Astrocyte (in vitro differentiated cells and primary cell): ENCODE measurements around the gene PNMA5. TPM values are rescaled to one million over a fixed set of nuclear protein-coding genes. Genes with fewer than 3 reads are reported as not detected.
"Not testable (repeated sequence)": the region's sequence is repeated elsewhere in the genome, so short reads cannot be mapped to it uniquely, and the experiment has no call there.

Experiments used
- DNase-seq: peaks from one replicate; pipeline ENCODE4 v3.0.0-alpha.2; 2010; ENCODE audit warnings: low read depth
- FAIRE-seq: peaks from 2 replicates; lab custom pipeline; 2011; peaks lifted over from hg19 to GRCh38; lab: Jason Lieb, UNC
- H2AFZ ChIP-seq: 2 replicates; pipeline ENCODE4 v1.6.0; 2012; ENCODE audit warnings: low read depth, low read length, inconsistent platforms
- H3K27ac ChIP-seq: 2 replicates; pipeline ENCODE4 v1.5.1; 2011; ENCODE audit warnings: low read depth, low read length, inconsistent platforms
- H3K27me3 ChIP-seq: 2 replicates; pipeline ENCODE4 v1.6.0; 2011; ENCODE audit warnings: low read length, inconsistent platforms; ENCODE audit not compliant: insufficient read depth
- H3K36me3 ChIP-seq: 2 replicates; pipeline ENCODE4 v1.5.1; 2011; ENCODE audit warnings: low read length, inconsistent platforms; ENCODE audit not compliant: insufficient read depth
- H3K4me1 ChIP-seq: 2 replicates; pipeline ENCODE4 v1.5.1; 2011; ENCODE audit warnings: low read length, inconsistent platforms; ENCODE audit not compliant: insufficient read depth
- H3K4me2 ChIP-seq: 2 replicates; pipeline ENCODE4 v1.6.0; 2012; ENCODE audit warnings: low read length, inconsistent platforms
- H3K4me3 ChIP-seq: 2 replicates; pipeline ENCODE4 v1.5.1; 2011; ENCODE audit warnings: low read depth, mild to moderate bottlenecking, low read length, inconsistent platforms; ENCODE audit not compliant: insufficient read depth
- H3K79me2 ChIP-seq: 2 replicates; pipeline ENCODE4 v1.6.0; 2012; ENCODE audit warnings: mild to moderate bottlenecking, low read length, inconsistent platforms; ENCODE audit not compliant: insufficient read depth
- H3K9ac ChIP-seq: 2 replicates; pipeline ENCODE4 v1.6.0; 2012; ENCODE audit warnings: mild to moderate bottlenecking, low read length, inconsistent platforms
- H3K9me3 ChIP-seq: 2 replicates; pipeline ENCODE4 v1.5.1; 2012; ENCODE audit warnings: low read depth, mild to moderate bottlenecking, low read length, inconsistent platforms; ENCODE audit not compliant: insufficient read depth
- H4K20me1 ChIP-seq: 2 replicates; pipeline ENCODE4 v1.6.0; 2012; ENCODE audit warnings: low read length, inconsistent platforms; ENCODE audit not compliant: insufficient read depth
- H3K27ac Mint-ChIP-seq: one replicate; pipeline ENCODE4 v1.8.0; 2021; ENCODE audit warnings: mild to moderate bottlenecking, mixed read lengths; ENCODE audit not compliant: unreplicated experiment
- H3K27me3 Mint-ChIP-seq: one replicate; pipeline ENCODE4 v1.8.0; 2021; ENCODE audit warnings: low read depth, mixed read lengths; ENCODE audit not compliant: unreplicated experiment
- H3K36me3 Mint-ChIP-seq: one replicate; pipeline ENCODE4 v1.8.0; 2021; ENCODE audit warnings: low read depth, mixed read lengths; ENCODE audit not compliant: unreplicated experiment
- H3K4me1 Mint-ChIP-seq: one replicate; pipeline ENCODE4 v1.8.0; 2021; ENCODE audit warnings: low read depth, mixed read lengths; ENCODE audit not compliant: unreplicated experiment
- H3K4me3 Mint-ChIP-seq: one replicate; pipeline ENCODE4 v1.8.0; 2021; ENCODE audit warnings: mild to moderate bottlenecking, moderate library complexity, mixed read lengths; ENCODE audit not compliant: unreplicated experiment
- H3K9me3 Mint-ChIP-seq: one replicate; pipeline ENCODE4 v1.8.0; 2021; ENCODE audit warnings: mild to moderate bottlenecking, mixed read lengths; ENCODE audit not compliant: unreplicated experiment
- EZH2 ChIP-seq: IDR thresholded peaks from 2 replicates; pipeline ENCODE4 v1.6.1; 2012; ENCODE audit warnings: mild to moderate bottlenecking, low read length, inconsistent platforms; ENCODE audit not compliant: insufficient read depth
- total RNA-seq: library from RNA; stranded (reverse); gene quantifications from 2 replicates; pipeline ENCODE4 v1.2.1, GENCODE V29; 2021
- TF ChIP-seq, protein P1 (sequence below): IDR thresholded peaks from 2 replicates; pipeline ENCODE4 v1.5.1; 2011; ENCODE audit warnings: low read depth, mild to moderate bottlenecking, inconsistent platforms, low read length, moderate library complexity; ENCODE audit not compliant: insufficient read depth

PNMA5 gene
- total RNA-seq, 1 donor from 2014 or later, result not detected

DNA sequence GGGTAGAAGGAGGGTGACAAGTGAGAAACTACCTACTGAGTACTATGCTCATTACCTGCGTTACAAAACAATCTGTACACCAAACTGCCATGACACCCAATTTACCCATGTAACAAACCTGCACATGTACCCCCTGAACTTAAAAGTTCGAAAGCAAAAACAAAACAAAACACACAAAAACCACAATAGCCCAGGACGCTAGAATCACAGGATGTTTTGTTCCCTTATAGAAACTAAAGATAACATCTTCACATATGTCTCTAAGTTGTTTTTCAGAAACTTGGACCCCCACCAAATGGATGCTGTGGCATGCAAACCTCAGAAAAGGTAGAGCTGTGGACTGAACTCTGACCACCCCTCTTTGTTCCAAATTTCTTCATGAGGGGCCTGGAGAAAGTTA lies 25.2 kb upstream of the PNMA5 start:
- Mint-ChIP-seq H3K27me3 (peaks cover 33% of the 10 kb centered on the region), H3K4me3 (no peak overlapping the region), H3K9me3 (no peaks in the 10 kb centered on the region), H3K36me3 (no peaks in the 10 kb centered on the region), H3K27ac (no peak overlapping the region), H3K4me1 (no peaks in the 10 kb centered on the region)
- no peak for FAIRE-seq
- no peak overlapping the region for H3K4me3 ChIP-seq
- no peak for DNase-seq
- no peak overlapping the region for H3K27ac ChIP-seq
- no peaks in the 10 kb centered on the region for H4K20me1 ChIP-seq
- no peaks in the 10 kb centered on the region for H3K9me3 ChIP-seq
- H3K9ac ChIP-seq, result no peak overlapping the region
- H2AFZ ChIP-seq, result no peak overlapping the region
- H3K4me1 ChIP-seq, result no peaks in the 10 kb centered on the region
- no peaks in the 10 kb centered on the region for H3K27me3 ChIP-seq
- no peaks in the 10 kb centered on the region for H3K36me3 ChIP-seq
- TF ChIP-seq EZH2, result no peak
- TF ChIP-seq, protein P1, sequence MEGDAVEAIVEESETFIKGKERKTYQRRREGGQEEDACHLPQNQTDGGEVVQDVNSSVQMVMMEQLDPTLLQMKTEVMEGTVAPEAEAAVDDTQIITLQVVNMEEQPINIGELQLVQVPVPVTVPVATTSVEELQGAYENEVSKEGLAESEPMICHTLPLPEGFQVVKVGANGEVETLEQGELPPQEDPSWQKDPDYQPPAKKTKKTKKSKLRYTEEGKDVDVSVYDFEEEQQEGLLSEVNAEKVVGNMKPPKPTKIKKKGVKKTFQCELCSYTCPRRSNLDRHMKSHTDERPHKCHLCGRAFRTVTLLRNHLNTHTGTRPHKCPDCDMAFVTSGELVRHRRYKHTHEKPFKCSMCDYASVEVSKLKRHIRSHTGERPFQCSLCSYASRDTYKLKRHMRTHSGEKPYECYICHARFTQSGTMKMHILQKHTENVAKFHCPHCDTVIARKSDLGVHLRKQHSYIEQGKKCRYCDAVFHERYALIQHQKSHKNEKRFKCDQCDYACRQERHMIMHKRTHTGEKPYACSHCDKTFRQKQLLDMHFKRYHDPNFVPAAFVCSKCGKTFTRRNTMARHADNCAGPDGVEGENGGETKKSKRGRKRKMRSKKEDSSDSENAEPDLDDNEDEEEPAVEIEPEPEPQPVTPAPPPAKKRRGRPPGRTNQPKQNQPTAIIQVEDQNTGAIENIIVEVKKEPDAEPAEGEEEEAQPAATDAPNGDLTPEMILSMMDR, result no peak
- no peaks in the 10 kb centered on the region for H3K79me2 ChIP-seq
- no peak overlapping the region for H3K4me2 ChIP-seq

- not testable (repeated sequence) for H3K4me3 Mint-ChIP-seq, H4K20me1 ChIP-seq, H3K4me1 ChIP-seq, H3K4me1 Mint-ChIP-seq, H3K79me2 ChIP-seq, H3K4me3 ChIP-seq, H3K27me3 ChIP-seq, H3K27ac Mint-ChIP-seq, H3K9me3 ChIP-seq, H3K9ac ChIP-seq, H3K27ac ChIP-seq, DNase-seq, H3K4me2 ChIP-seq, H2AFZ ChIP-seq, H3K36me3 Mint-ChIP-seq, FAIRE-seq, H3K9me3 Mint-ChIP-seq, H3K36me3 ChIP-seq
- H3K27me3 Mint-ChIP-seq, result peaks cover 36% of the 10 kb centered on the region
Observed at GRCh38 chrX:153017174-153017573, 23.3 kb upstream of the PNMA5 start.

- H4K20me1 ChIP-seq, result no peaks in the 10 kb centered on the region
- peaks cover 19% of the 10 kb centered on the region for H3K27me3 Mint-ChIP-seq
- H3K4me1 Mint-ChIP-seq, result no peaks in the 10 kb centered on the region
- H3K36me3 ChIP-seq, result no peaks in the 10 kb centered on the region
- no peak overlapping the region for H3K27ac Mint-ChIP-seq
- H3K4me1 ChIP-seq, result no peaks in the 10 kb centered on the region
- no peak overlapping the region for H2AFZ ChIP-seq
- TF ChIP-seq, protein P1, result no peak
- TF ChIP-seq EZH2, result no peak
- H3K27ac ChIP-seq, result no peak overlapping the region
- peak; percentile 32 for FAIRE-seq
- no peak overlapping the region for H3K9ac ChIP-seq
- H3K4me3 ChIP-seq, result no peak overlapping the region
- H3K27me3 ChIP-seq, result no peaks in the 10 kb centered on the region
- H3K4me3 Mint-ChIP-seq, result no peak overlapping the region
- no peaks in the 10 kb centered on the region for H3K9me3 ChIP-seq
- H3K79me2 ChIP-seq, result no peaks in the 10 kb centered on the region
- DNase-seq, result no peak
- no peaks in the 10 kb centered on the region for H3K36me3 Mint-ChIP-seq
- no peak overlapping the region for H3K4me2 ChIP-seq
- H3K9me3 Mint-ChIP-seq, result peaks cover 2% of the 10 kb centered on the region
Observed at GRCh38 chrX:153004780-153005179, 10.9 kb upstream of the PNMA5 start.
